HCT116 (cell line): ENCODE data around the gene RASGEF1C.

Experiments used
- CTCF ChIP-seq, 3 experiments: fragments of 200-600 bp in 1 of 3; sonication (generic) in 1 of 3; IDR thresholded peaks in 2 of 3; conservative IDR thresholded peaks in 1 of 3; 2 replicates each; pipeline ENCODE4 v1.5.1; 2012 to 2017; ENCODE audit warnings: low read depth in 2 of 3, low read length in 2 of 3, antibody characterized with exemption in 1 of 3, borderline replicate concordance in 1 of 3, control low read depth in 1 of 3, mild to moderate bottlenecking in 1 of 3, mixed read lengths in 1 of 3, mixed run types in 1 of 3, moderate library complexity in 1 of 3; ENCODE audit not compliant: insufficient read depth in 1 of 3
- EZH2 ChIP-seq: fragments of 200-600 bp; sonication (generic); IDR thresholded peaks from 2 replicates; pipeline ENCODE4 v1.6.1; 2017; ENCODE audit warnings: antibody characterized with exemption, mixed run types
- EZH2phosphoT487 ChIP-seq: fragments of 200-600 bp; IDR thresholded peaks from 2 replicates; pipeline ENCODE4 v1.6.1; 2018; ENCODE audit warnings: antibody characterized with exemption, borderline replicate concordance
- FOSL1 ChIP-seq: IDR thresholded peaks from 2 replicates; pipeline ENCODE4 v1.6.1; 2012; ENCODE audit warnings: low read depth
- MAX ChIP-seq: IDR thresholded peaks from 2 replicates; pipeline ENCODE4 v1.6.1; 2012
- POLR2A ChIP-seq: IDR thresholded peaks from 2 replicates; pipeline ENCODE4 v1.7.0; 2011; ENCODE audit warnings: borderline replicate concordance; ENCODE audit not compliant: insufficient read depth, insufficient read length; ENCODE audit errors: extremely low read depth
- POLR2AphosphoS5 ChIP-seq: IDR thresholded peaks from 2 replicates; pipeline ENCODE4 v1.6.1; 2011; ENCODE audit warnings: mild to moderate bottlenecking, low read depth, low read length, moderate library complexity
- RAD21 ChIP-seq: IDR thresholded peaks from 2 replicates; pipeline ENCODE4 v1.6.1; 2012; ENCODE audit warnings: low read depth, mild to moderate bottlenecking
- SIN3A ChIP-seq: IDR thresholded peaks from 2 replicates; pipeline ENCODE4 v1.6.1; 2012; ENCODE audit warnings: low read depth
- SP1 ChIP-seq: IDR thresholded peaks from 2 replicates; pipeline ENCODE4 v1.6.1; 2012; ENCODE audit warnings: low read depth
- SRF ChIP-seq: IDR thresholded peaks from 2 replicates; pipeline ENCODE4 v1.6.1; 2012; ENCODE audit warnings: low read depth
- TF ChIP-seq, protein P1 (sequence below): IDR thresholded peaks from 2 replicates; pipeline ENCODE4 v1.6.1; 2012
- TF ChIP-seq, protein P2 (sequence below): IDR thresholded peaks from 2 replicates; pipeline ENCODE4 v1.6.1; 2011; ENCODE audit warnings: mild to moderate bottlenecking, low read length, moderate library complexity; ENCODE audit not compliant: insufficient replicate concordance; ENCODE audit errors: extremely low read depth

GRCh38 chr5:180161420-180162303 lies 47.3 kb downstream of the RASGEF1C start:
- TF ChIP-seq, protein P1, sequence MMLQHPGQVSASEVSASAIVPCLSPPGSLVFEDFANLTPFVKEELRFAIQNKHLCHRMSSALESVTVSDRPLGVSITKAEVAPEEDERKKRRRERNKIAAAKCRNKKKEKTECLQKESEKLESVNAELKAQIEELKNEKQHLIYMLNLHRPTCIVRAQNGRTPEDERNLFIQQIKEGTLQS = no peak
- 0 out of 6 replicates have a peak, but pooled peaks of 1 of the 3 experiments have one; percentile 11 for TF ChIP-seq CTCF (IDR thresholded peaks at IDR 0.05 in 2 of 3, conservative IDR thresholded peaks at IDR 0.05 in 1 of 3; ENCODE audit: borderline replicate concordance in 1 of 3, insufficient read depth in 1 of 3, low read depth in 2 of 3, low read length in 2 of 3)
- no peak for TF ChIP-seq SRF
- no peak for TF ChIP-seq EZH2phosphoT487
- TF ChIP-seq SP1 = no peak
- TF ChIP-seq EZH2 = no peak
- no peak for TF ChIP-seq MAX
- TF ChIP-seq POLR2A = no peak
- no peak for TF ChIP-seq FOSL1
- TF ChIP-seq SIN3A = no peak
- TF ChIP-seq RAD21 = peak; percentile 26; the same call in 1 of the 2 replicates
- TF ChIP-seq, protein P2, sequence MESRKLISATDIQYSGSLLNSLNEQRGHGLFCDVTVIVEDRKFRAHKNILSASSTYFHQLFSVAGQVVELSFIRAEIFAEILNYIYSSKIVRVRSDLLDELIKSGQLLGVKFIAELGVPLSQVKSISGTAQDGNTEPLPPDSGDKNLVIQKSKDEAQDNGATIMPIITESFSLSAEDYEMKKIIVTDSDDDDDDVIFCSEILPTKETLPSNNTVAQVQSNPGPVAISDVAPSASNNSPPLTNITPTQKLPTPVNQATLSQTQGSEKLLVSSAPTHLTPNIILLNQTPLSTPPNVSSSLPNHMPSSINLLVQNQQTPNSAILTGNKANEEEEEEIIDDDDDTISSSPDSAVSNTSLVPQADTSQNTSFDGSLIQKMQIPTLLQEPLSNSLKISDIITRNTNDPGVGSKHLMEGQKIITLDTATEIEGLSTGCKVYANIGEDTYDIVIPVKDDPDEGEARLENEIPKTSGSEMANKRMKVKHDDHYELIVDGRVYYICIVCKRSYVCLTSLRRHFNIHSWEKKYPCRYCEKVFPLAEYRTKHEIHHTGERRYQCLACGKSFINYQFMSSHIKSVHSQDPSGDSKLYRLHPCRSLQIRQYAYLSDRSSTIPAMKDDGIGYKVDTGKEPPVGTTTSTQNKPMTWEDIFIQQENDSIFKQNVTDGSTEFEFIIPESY = no peak
- no peak for TF ChIP-seq POLR2AphosphoS5
